Nephron (organoid): ENCODE measurements around the gene HEBP1.
A peak's percentile ranks its signal among the peaks of the same experiment; 100 is the strongest.

Experiments
- H3K27ac Mint-ChIP-seq, 3 experiments: 2 replicates each; pipeline ENCODE4 v1.8.0; 2020; ENCODE audit warnings: mixed read lengths in 3 of 3, mild to moderate bottlenecking in 2 of 3, moderate library complexity in 1 of 3
- H3K27me3 Mint-ChIP-seq: 2 replicates; pipeline ENCODE4 v1.8.0; 2021; ENCODE audit warnings: low read depth, mild to moderate bottlenecking, moderate library complexity, mixed read lengths
- H3K36me3 Mint-ChIP-seq: 2 replicates; pipeline ENCODE4 v1.8.0; 2020; ENCODE audit warnings: low read depth, mixed read lengths
- H3K4me1 Mint-ChIP-seq: 2 replicates; pipeline ENCODE4 v1.8.0; 2020; ENCODE audit warnings: mixed read lengths
- H3K4me3 Mint-ChIP-seq, 3 experiments: 2 replicates each; pipeline ENCODE4 v1.8.0; 2020; ENCODE audit warnings: mild to moderate bottlenecking in 3 of 3, mixed read lengths in 3 of 3, moderate library complexity in 2 of 3
- H3K9me3 Mint-ChIP-seq: 2 replicates; pipeline ENCODE4 v1.8.0; 2020; ENCODE audit warnings: mixed read lengths
- TF ChIP-seq, protein P1 (sequence below), 3 experiments: fragments of 200-600 bp; sonication (generic); IDR thresholded peaks; one replicate each; pipeline ENCODE4 v1.5.0; 2021; ENCODE audit warnings: antibody characterized with exemption in 3 of 3; ENCODE audit not compliant: unreplicated experiment in 3 of 3

HEBP1 gene

DNA sequence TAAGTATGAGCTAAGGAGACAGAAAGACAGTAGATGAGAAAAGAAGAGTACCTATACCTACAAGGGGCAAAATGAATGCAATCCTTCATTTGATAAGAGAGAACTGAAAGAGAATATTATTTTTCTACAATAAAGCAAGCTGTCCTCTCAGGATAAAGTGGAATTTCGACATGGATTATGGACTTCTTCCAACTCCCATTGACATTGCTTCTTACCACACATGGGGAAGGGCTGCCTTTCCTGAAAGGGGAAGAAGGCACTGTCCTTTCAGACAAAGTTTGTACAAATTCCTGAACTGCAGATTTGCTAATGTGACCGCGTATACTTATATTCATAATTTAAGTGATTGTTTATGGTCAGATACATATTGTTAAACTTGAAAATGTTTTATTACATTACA is 4.3 kb upstream of the HEBP1 start:
- H3K27ac Mint-ChIP-seq: no peak overlapping the region
- H3K36me3 Mint-ChIP-seq: peaks cover 4% of the 10 kb centered on the region
- TF ChIP-seq, protein P1, sequence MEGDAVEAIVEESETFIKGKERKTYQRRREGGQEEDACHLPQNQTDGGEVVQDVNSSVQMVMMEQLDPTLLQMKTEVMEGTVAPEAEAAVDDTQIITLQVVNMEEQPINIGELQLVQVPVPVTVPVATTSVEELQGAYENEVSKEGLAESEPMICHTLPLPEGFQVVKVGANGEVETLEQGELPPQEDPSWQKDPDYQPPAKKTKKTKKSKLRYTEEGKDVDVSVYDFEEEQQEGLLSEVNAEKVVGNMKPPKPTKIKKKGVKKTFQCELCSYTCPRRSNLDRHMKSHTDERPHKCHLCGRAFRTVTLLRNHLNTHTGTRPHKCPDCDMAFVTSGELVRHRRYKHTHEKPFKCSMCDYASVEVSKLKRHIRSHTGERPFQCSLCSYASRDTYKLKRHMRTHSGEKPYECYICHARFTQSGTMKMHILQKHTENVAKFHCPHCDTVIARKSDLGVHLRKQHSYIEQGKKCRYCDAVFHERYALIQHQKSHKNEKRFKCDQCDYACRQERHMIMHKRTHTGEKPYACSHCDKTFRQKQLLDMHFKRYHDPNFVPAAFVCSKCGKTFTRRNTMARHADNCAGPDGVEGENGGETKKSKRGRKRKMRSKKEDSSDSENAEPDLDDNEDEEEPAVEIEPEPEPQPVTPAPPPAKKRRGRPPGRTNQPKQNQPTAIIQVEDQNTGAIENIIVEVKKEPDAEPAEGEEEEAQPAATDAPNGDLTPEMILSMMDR (IDR thresholded peaks at IDR 0.05; ENCODE audit: unreplicated experiment in 3 of 3): no peak
- H3K27me3 Mint-ChIP-seq: peaks cover 8% of the 10 kb centered on the region
- peak overlapping the region in 1 of 3 experiments; percentile 38 for H3K4me3 Mint-ChIP-seq
- no peaks in the 10 kb centered on the region for H3K9me3 Mint-ChIP-seq
- peaks cover 11% of the 10 kb centered on the region for H3K4me1 Mint-ChIP-seq

- peaks cover 21% of the 10 kb centered on the region for H3K4me1 Mint-ChIP-seq
- H3K36me3 Mint-ChIP-seq: peaks cover 4% of the 10 kb centered on the region
- peak overlapping the region; percentile 72 to 93 (median 91) for H3K27ac Mint-ChIP-seq
- H3K27me3 Mint-ChIP-seq: peaks cover 4% of the 10 kb centered on the region
- H3K9me3 Mint-ChIP-seq: no peaks in the 10 kb centered on the region
- TF ChIP-seq, protein P1 (IDR thresholded peaks at IDR 0.05; ENCODE audit: unreplicated experiment in 3 of 3): no peak
- peak overlapping the region; percentile 88 to 94 (median 89) for H3K4me3 Mint-ChIP-seq
These were observed 2.4 kb upstream of the HEBP1 start for GRCh38 chr12:13002301-13003097.

GRCh38 chr12:13001775-13002040 is 1.6 kb upstream of the HEBP1 start:
- H3K9me3 Mint-ChIP-seq: no peaks in the 10 kb centered on the region
- H3K4me3 Mint-ChIP-seq: peak overlapping the region; percentile 88 to 94 (median 89)
- peak overlapping the region; percentile 72 to 93 (median 91) for H3K27ac Mint-ChIP-seq
- H3K4me1 Mint-ChIP-seq: peaks cover 27% of the 10 kb centered on the region
- peaks cover 4% of the 10 kb centered on the region for H3K27me3 Mint-ChIP-seq
- peaks cover 4% of the 10 kb centered on the region for H3K36me3 Mint-ChIP-seq
- TF ChIP-seq, protein P1 (IDR thresholded peaks at IDR 0.05; ENCODE audit: unreplicated experiment in 3 of 3): no peak

- TF ChIP-seq, protein P1 (IDR thresholded peaks at IDR 0.05; ENCODE audit: unreplicated experiment in 3 of 3): peak; percentile 31 to 50 (median 34)
- H3K4me3 Mint-ChIP-seq: peak overlapping the region; percentile 89 to 98 (median 94)
- peaks cover 4% of the 10 kb centered on the region for H3K36me3 Mint-ChIP-seq
- peaks cover 27% of the 10 kb centered on the region for H3K4me1 Mint-ChIP-seq
- no peaks in the 10 kb centered on the region for H3K9me3 Mint-ChIP-seq
- peak overlapping the region; percentile 87 to 94 (median 93) for H3K27ac Mint-ChIP-seq
- peaks cover 4% of the 10 kb centered on the region for H3K27me3 Mint-ChIP-seq
These were observed 1.1 kb upstream of the HEBP1 start for GRCh38 chr12:13000925-13001774.

GRCh38 chr12:13000616-13000924 is 505 bp upstream of the HEBP1 start:
- H3K27ac Mint-ChIP-seq: peak overlapping the region; percentile 87 to 94 (median 92)
- H3K4me1 Mint-ChIP-seq: peaks cover 27% of the 10 kb centered on the region
- TF ChIP-seq, protein P1 (IDR thresholded peaks at IDR 0.05; ENCODE audit: unreplicated experiment in 3 of 3): no peak
- H3K9me3 Mint-ChIP-seq: no peaks in the 10 kb centered on the region
- peaks cover 4% of the 10 kb centered on the region for H3K27me3 Mint-ChIP-seq
- H3K4me3 Mint-ChIP-seq: peak overlapping the region; percentile 89 to 98 (median 94)
- peaks cover 4% of the 10 kb centered on the region for H3K36me3 Mint-ChIP-seq
